ENCODE data around the gene CD99.
"Not testable (repeated sequence)": the region's sequence is repeated elsewhere in the genome, so short reads cannot be mapped to it uniquely, and the experiment has no call there.

- not testable (repeated sequence) for TF ChIP-seq POLR2A (IDR thresholded peaks at IDR 0.05; ENCODE audit: low read length); GATA1 (IDR thresholded peaks at IDR 0.05; ENCODE audit: low read depth, low read length)
These were observed 89.6 kb downstream of the CD99 start for GRCh38 chrX:2780472-2781225.
